ENCODE results near the gene ZNF324. TPM values are rescaled to one million over a fixed set of nuclear protein-coding genes. Genes with fewer than 3 reads are reported as not detected.
A peak's percentile ranks its signal among the peaks of the same experiment; 100 is the strongest.

Gene ZNF324
- 10.5 TPM for total RNA-seq (ENCODE audit: unreplicated experiment)
- long read RNA-seq, transcript ZNF324-201 (4 exons, 3,000 nt) = major isoform, 6 of 6 reads
- long read RNA-seq, partial matches to known transcripts = 0 of 6 reads
- long read RNA-seq, other reads (novel, unspliced or antisense) = 0 of 6 reads

- H3K9me3 Mint-ChIP-seq (ENCODE audit: unreplicated experiment) = no peaks in the 10 kb centered on the region
These were observed at the start of gene ZNF324 for GRCh38 chr19:58466760-58467589. Gene ZNF324 (plus strand): TSS chr19:58467080. CDS start chr19:58469186, 2,106 bp downstream.

GRCh38 chr19:58428617-58429016, 38.3 kb upstream of the ZNF324 start:
- Mint-ChIP-seq H3K27me3 (ENCODE audit: unreplicated experiment) (peaks cover 2% of the 10 kb centered on the region), H3K27ac (ENCODE audit: unreplicated experiment) (no peak overlapping the region), H3K9me3 (ENCODE audit: unreplicated experiment) (peaks cover 11% of the 10 kb centered on the region), H3K4me3 (ENCODE audit: unreplicated experiment) (no peak overlapping the region), H3K4me1 (ENCODE audit: unreplicated experiment) (no peaks in the 10 kb centered on the region), H3K36me3 (ENCODE audit: low read depth, unreplicated experiment) (peaks cover 24% of the 10 kb centered on the region)
- no peak for TF ChIP-seq CTCF (IDR thresholded peaks at IDR 0.05; ENCODE audit: unreplicated experiment)
- DNase-seq (ENCODE audit: low spot score) = no peak

More at GRCh38 chr19:58466760-58467589, at the start of gene ZNF324:
- Mint-ChIP-seq H3K27ac (ENCODE audit: unreplicated experiment) (peak within 1 kb of the TSS; percentile 83), H3K27me3 (ENCODE audit: unreplicated experiment) (peaks cover 12% of the 10 kb centered on the region), H3K4me3 (ENCODE audit: unreplicated experiment) (peak within 1 kb of the TSS; percentile 83), H3K36me3 (ENCODE audit: low read depth, unreplicated experiment) (peaks cover 11% of the 10 kb centered on the region), H3K4me1 (ENCODE audit: unreplicated experiment) (peaks cover 12% of the 10 kb centered on the region)
- DNase-seq (ENCODE audit: low spot score) = peak; percentile 97
- TF ChIP-seq CTCF (IDR thresholded peaks at IDR 0.05; ENCODE audit: unreplicated experiment) = no peak

GRCh38 chr19:58429745-58430144, 37.1 kb upstream of the ZNF324 start:
- TF ChIP-seq CTCF (IDR thresholded peaks at IDR 0.05; ENCODE audit: unreplicated experiment) = no peak
- peaks cover 36% of the 10 kb centered on the region for H3K36me3 Mint-ChIP-seq (ENCODE audit: low read depth, unreplicated experiment)
- H3K4me3 Mint-ChIP-seq (ENCODE audit: unreplicated experiment) = no peak overlapping the region
- H3K27ac Mint-ChIP-seq (ENCODE audit: unreplicated experiment) = no peak overlapping the region
- H3K4me1 Mint-ChIP-seq (ENCODE audit: unreplicated experiment) = no peaks in the 10 kb centered on the region
- DNase-seq (ENCODE audit: low spot score) = no peak
- H3K9me3 Mint-ChIP-seq (ENCODE audit: unreplicated experiment) = peaks cover 17% of the 10 kb centered on the region
- peaks cover 2% of the 10 kb centered on the region for H3K27me3 Mint-ChIP-seq (ENCODE audit: unreplicated experiment)

GRCh38 chr19:58434217-58434616, 32.7 kb upstream of the ZNF324 start:
- no peaks in the 10 kb centered on the region for H3K4me1 Mint-ChIP-seq (ENCODE audit: unreplicated experiment)
- TF ChIP-seq CTCF (IDR thresholded peaks at IDR 0.05; ENCODE audit: unreplicated experiment) = no peak

More at GRCh38 chr19:58434217-58434616, 32.7 kb upstream of the ZNF324 start:
- Mint-ChIP-seq H3K27ac (ENCODE audit: unreplicated experiment) (no peak overlapping the region), H3K9me3 (ENCODE audit: unreplicated experiment) (peaks cover 31% of the 10 kb centered on the region), H3K4me3 (ENCODE audit: unreplicated experiment) (no peak overlapping the region), H3K36me3 (ENCODE audit: low read depth, unreplicated experiment) (peaks cover 49% of the 10 kb centered on the region), H3K27me3 (ENCODE audit: unreplicated experiment) (peaks cover 5% of the 10 kb centered on the region)
- DNase-seq (ENCODE audit: low spot score) = no peak
